Measurements from ENCODE around the gene LARP4.

GRCh38 chr12:50519353-50519752 lies 118.7 kb downstream of the LARP4 start:
- TF ChIP-seq PBX3 (CRISPR knock-in tag; IDR thresholded peaks at IDR 0.05), result no peak
- TF ChIP-seq CTCF (tag by site-specific recombination; IDR thresholded peaks at IDR 0.05), result no peak
- no peak for TF ChIP-seq ZNF768 (tag by site-specific recombination; IDR thresholded peaks at IDR 0.05)
- TF ChIP-seq ZSCAN23 (tag by site-specific recombination; IDR thresholded peaks at IDR 0.05), result no peak
- no peak for TF ChIP-seq ZNF302 (tag by site-specific recombination; IDR thresholded peaks at IDR 0.05; ENCODE audit: low read depth)
- no peak for TF ChIP-seq ZBTB10 (tag by site-specific recombination; IDR thresholded peaks at IDR 0.05)

Data from HEK293 (cell line).